ENCODE data around the gene TBC1D8.
A peak's percentile ranks its signal among the peaks of the same experiment; 100 is the strongest.

TBC1D8 gene

DNA sequence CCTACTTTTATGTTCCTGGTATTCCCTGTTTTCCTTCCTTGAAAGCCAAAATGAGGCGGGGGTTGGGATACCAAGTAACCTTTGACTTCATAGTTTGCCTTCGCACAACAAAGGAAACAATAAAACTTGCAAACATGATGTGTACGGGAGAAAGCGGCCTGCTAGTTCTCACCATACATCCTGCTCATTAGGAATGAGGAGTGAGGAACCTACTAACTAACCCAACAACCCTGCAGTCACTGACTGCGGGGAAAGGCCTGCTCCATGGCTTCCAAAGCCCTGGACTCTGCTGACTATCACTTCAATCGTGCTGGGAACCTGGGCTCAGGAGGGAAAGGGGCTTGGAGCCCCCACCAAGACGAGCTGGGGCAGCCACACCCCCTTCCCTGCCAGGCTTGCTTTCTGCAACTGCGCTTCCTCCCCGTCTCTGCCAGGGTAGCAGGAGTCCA is 124.9 kb downstream of the TBC1D8 start:
- no peak for DNase-seq

DNA sequence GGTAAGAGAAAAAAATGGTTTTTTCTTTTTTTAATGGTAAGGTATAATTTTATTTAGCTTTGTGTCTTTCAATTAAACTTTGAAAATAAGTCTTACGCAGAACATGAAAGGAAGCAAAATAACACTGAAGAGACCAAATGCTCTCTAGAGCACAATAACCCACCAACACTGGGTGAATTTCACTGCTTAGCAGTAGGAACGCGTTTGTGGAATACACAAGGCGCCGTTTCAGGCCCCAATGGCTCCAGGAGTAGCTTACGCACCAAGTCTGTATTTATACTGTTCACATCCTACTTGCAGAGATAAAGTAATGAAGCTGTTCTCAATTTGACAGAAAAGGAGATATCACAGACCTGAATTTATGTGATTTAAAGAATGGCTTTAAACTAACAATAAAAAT is 125.6 kb downstream of the TBC1D8 start:
- DNase-seq, result no peak

DNA sequence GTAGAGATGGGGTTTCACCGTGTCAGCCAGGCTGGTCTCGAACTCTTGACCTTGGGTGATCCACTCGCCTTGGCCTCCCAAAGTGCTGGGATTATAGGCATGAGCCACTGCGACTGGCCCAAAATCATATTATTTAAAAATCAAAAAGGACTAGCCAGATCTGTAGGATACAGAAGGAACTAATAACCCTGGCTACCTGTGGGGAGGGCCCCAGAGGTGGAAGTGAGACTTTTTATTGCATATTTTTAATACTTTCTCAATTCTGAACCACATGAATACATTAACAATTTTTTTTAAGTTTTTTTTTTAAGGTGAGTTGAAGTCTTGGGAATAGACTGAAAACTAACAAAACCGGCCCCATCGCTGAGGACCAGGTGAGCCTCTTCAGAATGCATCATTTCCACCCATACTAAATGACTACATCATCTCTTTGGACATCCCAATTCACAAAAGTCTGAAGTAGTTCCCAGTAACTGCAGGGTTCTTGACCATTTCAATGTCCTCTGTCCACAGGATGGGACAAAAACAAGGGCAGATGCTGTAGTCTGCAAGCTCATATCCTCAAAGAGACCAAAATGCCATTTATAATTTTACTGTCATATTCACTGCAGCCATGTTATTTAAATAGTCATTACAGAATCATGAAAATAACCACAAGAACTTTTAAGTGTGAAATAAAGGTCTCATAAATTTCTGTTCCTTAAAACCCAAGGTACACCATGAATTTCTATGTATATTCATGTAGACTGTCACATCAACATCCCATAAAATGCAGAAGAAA is 127.7 kb downstream of the TBC1D8 start:
- no peak for DNase-seq

- no peak for DNase-seq
Measured at GRCh38 chr2:101022221-101022620, 129.0 kb downstream of the TBC1D8 start.

GRCh38 chr2:101018934-101019333 is 132.2 kb downstream of the TBC1D8 start:
- DNase-seq, result no peak

- no peak for DNase-seq
Measured at GRCh38 chr2:101017371-101017770, 133.8 kb downstream of the TBC1D8 start.

DNA sequence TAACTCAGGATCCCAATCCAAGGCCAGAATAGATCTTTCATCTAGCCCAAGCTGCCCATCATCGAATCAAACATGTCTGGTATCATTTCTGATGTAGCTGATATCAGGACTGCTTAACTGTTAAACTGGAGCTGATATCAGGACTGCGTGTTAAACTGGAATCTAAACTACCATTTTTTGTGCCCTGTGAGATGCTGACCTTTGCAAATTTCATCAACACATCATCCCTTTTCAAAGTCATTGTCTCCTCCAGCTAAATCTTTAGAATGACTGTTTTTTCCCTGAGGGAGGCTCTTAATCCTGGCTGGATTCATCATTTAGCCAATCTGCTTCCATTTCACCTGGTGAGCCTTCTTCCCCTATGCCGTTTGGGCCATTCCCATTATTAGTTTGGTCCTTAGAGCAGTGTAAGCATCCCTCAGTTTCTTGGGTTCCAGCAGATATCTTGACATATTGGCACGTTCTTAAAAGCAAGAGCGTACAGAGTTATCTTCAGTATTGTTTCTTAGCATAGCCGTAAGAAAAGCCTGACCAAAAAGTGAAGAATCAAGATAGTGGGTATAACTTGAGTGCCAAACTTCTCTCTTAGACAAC is 136.8 kb downstream of the TBC1D8 start:
- no peak for DNase-seq

DNA sequence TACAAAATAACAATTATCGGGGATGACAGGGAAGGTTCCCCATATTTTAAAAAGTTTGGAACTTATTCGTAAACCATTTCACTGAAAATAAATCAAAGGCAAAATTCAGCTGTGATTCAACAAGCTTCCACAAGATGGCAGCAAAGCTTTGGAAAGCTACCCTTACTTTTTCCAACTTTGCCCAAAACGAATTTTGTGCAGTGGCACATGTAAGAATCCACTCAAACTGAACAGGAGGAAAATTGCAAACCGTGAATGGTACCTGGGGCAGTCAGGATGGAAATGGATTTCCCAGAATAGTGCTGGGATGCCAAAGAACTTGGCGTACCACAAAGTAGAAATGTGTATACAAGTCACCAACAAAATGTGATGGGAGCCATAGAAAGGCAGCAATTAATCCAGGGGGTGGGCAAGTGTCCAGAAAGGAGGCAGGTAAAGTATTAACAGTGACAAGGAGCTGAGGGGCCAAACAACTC is 138.4 kb downstream of the TBC1D8 start:
- no peak for DNase-seq

DNA sequence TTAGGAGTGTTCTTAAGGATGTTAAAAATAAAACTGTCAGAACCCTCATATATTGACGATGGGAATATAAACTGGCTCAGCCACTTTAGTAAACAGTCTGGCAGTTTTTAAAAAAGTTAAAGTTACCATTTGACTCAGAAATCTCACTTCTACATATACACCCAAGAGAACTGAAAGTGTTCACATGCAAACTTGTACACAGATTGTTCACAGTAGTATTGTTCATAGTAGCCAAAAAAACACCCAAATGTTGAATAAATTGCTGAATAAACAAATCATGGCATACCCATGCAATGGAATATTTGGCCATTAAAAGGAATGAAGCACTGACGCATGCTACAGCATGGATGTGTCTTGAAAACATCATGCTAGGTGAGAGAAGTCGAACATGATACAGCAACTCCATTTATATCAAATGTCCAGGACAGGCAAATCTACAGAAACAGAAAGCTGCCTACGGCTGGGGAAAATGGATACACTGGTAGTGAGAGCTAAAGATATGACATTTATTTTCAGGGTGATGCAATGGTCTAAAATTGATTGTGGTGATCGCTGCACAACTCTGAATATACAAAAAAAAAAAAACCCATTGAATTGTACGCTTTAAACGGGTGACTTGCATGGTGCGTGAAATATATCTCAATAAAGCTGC is 139.0 kb downstream of the TBC1D8 start:
- DNase-seq, result no peak

DNA sequence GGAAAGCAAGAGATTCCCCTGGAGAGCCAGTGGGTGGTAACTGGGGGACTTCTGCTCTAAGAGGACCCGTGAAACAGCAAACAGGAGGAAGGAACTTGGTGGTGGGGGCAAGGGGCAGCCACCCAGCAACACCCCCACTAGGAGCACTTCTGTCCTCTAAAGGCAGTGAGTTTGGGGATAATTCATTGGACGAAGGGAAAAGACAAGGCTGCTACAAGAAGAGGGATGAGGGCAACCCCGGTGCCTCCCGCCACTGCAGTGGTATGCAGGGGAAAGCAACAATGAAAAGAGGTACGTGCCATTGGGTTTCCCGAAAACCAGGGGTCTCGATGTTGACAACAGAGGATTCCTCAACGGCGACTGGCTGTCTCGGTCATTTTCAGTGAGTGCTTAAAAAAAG is 140.0 kb downstream of the TBC1D8 start:
- no peak for DNase-seq

GRCh38 chr2:101007415-101008345 is 143.5 kb downstream of the TBC1D8 start:
- DNase-seq, result no peak

DNA sequence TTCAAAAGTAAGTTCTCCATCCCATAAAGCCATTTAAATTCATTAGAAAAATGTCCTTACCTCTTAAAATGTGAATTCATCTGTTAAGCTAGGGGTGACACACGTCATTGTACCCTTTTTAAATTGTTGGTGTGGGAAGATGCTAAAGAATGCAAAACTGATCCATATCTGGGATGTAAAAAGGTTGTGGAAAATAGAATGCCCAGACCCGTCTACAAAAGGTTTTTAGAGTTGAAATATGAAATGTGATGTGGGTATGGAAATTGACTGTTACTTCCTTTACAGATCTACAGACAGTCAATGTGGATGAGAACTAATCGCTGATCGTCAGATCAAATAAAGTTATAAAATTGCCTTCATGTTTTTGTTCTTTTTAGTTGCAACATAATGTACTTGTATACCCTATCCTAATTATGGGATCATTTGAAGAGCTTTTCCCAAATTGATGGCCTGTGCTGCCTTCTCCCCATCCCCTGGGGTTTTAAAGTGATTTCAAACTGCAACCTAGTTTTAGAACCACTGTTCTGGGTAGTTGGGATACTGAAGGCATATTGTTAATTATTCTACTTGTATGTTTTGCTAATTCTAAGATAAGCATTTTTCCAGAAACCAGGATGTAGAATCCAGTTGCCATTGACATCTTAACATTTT is 145.0 kb downstream of the TBC1D8 start:
- DNase-seq, result no peak

GRCh38 chr2:101004620-101005325 is 146.4 kb downstream of the TBC1D8 start:
- no peak for DNase-seq

GRCh38 chr2:101003278-101003775 is 147.9 kb downstream of the TBC1D8 start:
- no peak for DNase-seq

- no peak for DNase-seq
Measured at GRCh38 chr2:101002562-101003277, 148.5 kb downstream of the TBC1D8 start.

DNA sequence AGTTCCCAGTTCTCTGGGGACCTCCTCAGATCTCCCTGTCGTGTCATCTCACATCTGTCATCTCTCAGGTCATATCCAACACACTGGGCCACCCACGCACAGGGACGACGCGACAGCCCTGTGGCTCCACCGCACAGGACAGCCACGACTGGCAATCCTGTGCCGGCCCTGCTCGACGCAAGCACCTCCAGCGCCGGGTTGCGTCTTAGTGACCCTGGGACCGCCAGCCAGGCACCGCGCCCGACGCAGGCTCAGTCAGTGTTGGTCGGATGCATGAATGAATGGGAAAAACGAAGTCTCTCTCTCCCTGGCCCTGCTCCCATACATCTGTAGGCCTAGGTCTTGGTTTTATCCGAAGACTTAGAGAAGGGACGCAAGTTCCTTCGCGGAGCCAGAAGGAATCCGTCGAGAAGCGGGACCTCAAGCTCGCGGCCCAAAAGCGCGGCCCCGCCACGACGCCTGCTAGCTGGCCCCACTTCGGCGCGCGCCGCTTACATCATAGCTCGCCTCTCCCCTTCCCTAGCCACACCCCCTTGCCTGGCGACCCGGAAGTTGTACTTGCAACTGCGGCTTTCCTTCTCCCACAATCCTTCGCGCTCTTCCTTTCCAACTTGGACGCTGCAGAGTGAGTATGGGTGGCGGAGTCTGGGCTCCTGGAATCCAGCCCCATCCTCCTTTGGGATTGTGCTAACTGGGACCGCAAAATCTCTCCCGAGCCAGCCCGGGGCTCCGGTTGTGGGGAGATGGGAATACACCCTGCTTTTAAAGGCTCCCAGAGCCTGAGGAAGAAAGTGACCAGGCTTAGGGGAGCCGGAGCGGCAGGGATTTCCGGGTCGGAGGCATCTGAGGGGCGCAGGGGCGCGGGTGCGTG is 149.3 kb downstream of the TBC1D8 start, which contains the start of gene RPL31:
Gene RPL31 (plus strand): TSS at position 599 of the 871 bp plus-strand sequence. CDS start 413 bp downstream, outside the sequence.
- peak; percentile 94 for DNase-seq

DNA sequence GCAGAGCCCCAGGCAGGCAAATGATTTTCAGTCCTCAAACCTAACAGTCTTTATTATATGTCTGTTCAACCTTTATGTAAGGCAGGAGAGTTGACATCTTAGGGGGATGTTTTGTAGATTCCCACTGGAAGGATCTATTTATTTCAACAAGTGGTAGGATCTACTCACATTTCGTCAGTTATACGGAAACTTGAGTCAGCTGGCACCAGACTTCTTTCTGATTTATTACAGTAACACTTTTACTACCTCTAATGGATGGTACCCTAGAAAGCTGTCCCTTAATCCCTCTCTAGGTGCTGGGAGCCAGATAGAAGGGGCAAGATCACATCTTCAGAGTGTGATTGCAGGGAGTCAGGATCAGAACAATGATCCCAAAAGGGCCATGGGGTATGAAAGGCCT is 151.2 kb downstream of the TBC1D8 start:
- DNase-seq, result no peak

DNA sequence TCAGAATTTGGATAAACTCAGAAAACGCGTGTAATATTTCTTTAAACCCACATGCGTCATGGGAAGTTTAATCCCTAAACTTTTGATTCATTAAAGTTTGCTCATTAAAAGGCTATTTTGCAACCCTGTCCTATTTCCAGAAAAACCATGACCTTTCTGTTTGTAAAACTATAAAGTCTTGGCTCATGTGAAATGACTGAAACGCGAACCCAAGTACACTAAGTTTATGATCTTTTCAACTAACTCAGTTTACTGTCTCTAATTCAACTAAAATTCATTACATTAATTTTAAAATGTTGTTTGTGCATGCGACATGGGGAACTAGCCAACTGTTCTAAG is 153.0 kb downstream of the TBC1D8 start:
- no peak for DNase-seq

DNA sequence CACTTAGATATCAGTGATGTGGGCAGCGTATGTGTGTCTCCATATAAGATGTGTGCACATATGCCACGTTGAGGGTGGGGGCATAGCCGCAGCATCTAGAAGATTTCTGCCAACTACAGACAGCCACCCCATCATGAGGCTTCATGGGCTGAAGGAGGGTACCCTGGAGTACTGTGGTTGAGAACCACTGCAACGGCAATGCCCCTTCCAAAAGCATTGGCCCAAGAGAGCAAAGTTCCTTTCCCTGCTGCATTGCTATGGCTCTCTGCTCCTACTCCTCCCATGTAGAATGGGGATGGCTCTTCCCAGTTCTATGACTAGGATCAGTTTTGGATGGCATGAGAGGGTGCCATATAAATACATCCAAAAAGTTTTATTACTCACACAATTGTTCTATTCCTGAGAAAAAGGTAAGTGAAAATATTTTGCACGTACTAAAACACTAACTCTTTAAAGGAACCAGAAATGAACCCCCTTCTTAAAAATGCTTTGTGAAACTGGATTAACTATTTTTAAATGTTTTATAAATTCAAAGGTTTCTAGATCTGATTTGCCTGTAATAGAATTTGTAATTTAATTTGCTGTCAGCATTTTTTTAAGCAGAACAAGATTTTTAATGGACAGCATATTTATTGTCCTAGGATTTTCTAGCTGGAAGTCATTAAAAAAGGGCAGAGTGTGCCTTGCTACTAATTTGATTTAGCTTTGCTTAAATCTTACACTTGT is 153.5 kb downstream of the TBC1D8 start:
- no peak for DNase-seq

Data from SHP77 treated with DMSO at 0.1 percent for 48 hours (cell line).